ENCODE data around the gene LAMA5. TPM values are rescaled to one million over a fixed set of nuclear protein-coding genes. Genes with fewer than 3 reads are reported as not detected.
A peak's percentile ranks its signal among the peaks of the same experiment; 100 is the strongest.

LAMA5 gene
- total and polyA plus RNA-seq, 2 experiments from 2014 or later, result 201 to 298 TPM

GRCh38 chr20:62376112-62377063, 9.3 kb upstream of the LAMA5 start:
- peaks cover 7% of the 10 kb centered on the region; the same call in 2 of the 3 replicates for H3K36me3 Mint-ChIP-seq (ENCODE audit: low read depth)
- DNase-seq (ENCODE audit: low spot score) (peak; percentile 93), ATAC-seq (peak; percentile 85)
- H3K9me3 Mint-ChIP-seq, result no peaks in the 10 kb centered on the region; the same call in 2 of the 3 replicates
- H3F3A ChIP-seq (replicated peaks; ENCODE audit: low read depth), result peaks cover 10% of the 10 kb centered on the region; the same call in 1 of the 2 replicates
- peak overlapping the region; percentile 57; the same call in 1 of the 2 replicates for H3K4me2 ChIP-seq
- peak overlapping the region; percentile 97 for H3K27ac ChIP-seq (ENCODE audit: low read depth)
- peaks cover 37% of the 10 kb centered on the region for H3K4me1 Mint-ChIP-seq
- H3K79me2 ChIP-seq (replicated peaks; ENCODE audit: insufficient read depth), result no peaks in the 10 kb centered on the region
- H3K36me3 ChIP-seq (ENCODE audit: insufficient read depth), result no peaks in the 10 kb centered on the region
- peaks cover 22% of the 10 kb centered on the region for H3K27me3 Mint-ChIP-seq (ENCODE audit: insufficient read depth, low read depth, poor library complexity)
- H3K4me1 ChIP-seq (ENCODE audit: insufficient read depth), result peaks cover 14% of the 10 kb centered on the region
- no peaks in the 10 kb centered on the region for H3K27me3 ChIP-seq (ENCODE audit: insufficient read depth)
- H2AFZ ChIP-seq, result no peak overlapping the region
- H4K20me1 ChIP-seq (replicated peaks; ENCODE audit: insufficient read depth), result no peaks in the 10 kb centered on the region
- H3K9me2 ChIP-seq (ENCODE audit: insufficient read depth), result no peaks in the 10 kb centered on the region
- H3K27ac Mint-ChIP-seq, result peak overlapping the region; percentile 83; the same call in 1 of the 2 replicates
- 0 out of 2 replicates have a peak overlapping the region, but pooled peaks have one; percentile 23 for H3K4me3 ChIP-seq
- TF ChIP-seq STAT1 (IDR thresholded peaks at IDR 0.05; ENCODE audit: unreplicated experiment), result no peak
- TF ChIP-seq POLR2AphosphoS5 (IDR thresholded peaks at IDR 0.05; ENCODE audit: low read depth), result no peak
- TF ChIP-seq ZNF331 (CRISPR knock-in tag; IDR thresholded peaks at IDR 0.05; ENCODE audit: low read depth), result no peak
- no peak for TF ChIP-seq ZNF462 (CRISPR knock-in tag; IDR thresholded peaks at IDR 0.05)
- TF ChIP-seq CTCF (conservative IDR thresholded peaks at IDR 0.05; ENCODE audit: low read depth in 2 of 2), result peak; percentile 48 to 77
- no peak overlapping the region for H3K4me3 Mint-ChIP-seq

Measured in GM23338 (cell line).